Subcutaneous adipose tissue (tissue), 4 donors: ENCODE data around the gene ATP1B2. TPM values are rescaled to one million over a fixed set of nuclear protein-coding genes. Genes with fewer than 3 reads are reported as not detected.

Experiments
- total RNA-seq, 4 donors: library from RNA; depleted of rRNA; stranded (reverse); fragments of >200 nt; gene quantifications; one replicate each; pipeline ENCODE4 v1.1.0, GENCODE V29; 2016
- TF ChIP-seq, protein P1 (sequence below): fragments of 450-650 bp; IDR thresholded peaks from one replicate; pipeline ENCODE4 v1.5.1; 2016; ENCODE audit warnings: low read depth, mild to moderate bottlenecking, control low read depth, antibody characterized with exemption, moderate library complexity

Gene ATP1B2
- total RNA-seq, 4 donors from 2014 or later: 0.38 TPM; not detected in 3

DNA sequence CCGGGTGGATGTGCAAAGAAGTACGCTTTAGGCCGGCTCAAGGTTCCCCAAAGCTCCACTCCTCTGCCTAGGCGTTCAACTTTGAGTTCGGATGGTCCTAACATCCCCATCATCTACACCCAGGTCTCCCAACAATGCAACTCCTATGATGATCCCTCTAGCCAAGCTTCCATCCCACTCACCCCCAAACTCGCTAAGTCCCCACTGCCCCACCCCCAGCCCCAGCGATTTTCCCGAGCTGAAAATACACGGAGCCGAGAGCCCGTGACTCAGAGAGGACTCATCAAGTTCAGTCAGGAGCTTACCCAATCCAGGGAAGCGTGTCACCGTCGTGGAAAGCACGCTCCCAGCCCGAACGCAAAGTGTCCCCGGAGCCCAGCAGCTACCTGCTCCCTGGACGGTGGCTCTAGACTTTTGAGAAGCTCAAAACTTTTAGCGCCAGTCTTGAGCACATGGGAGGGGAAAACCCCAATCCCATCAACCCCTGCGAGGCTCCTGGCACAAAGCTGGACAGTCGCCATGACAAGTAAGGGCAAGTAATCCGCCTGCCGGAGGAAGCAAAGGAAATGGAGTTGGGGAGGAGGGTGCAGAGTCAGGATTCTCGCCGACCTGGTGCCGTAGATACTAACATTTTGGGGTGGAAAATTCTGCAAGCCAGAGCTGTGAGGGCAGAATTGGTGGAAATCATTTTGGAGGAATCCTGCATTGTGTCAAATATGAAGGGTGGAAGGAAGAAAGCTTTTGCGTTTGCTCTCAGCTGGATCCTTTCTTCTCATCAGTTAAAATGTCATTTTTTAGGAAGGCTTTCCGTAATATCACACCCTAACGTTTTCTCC, 36.6 kb downstream of the ATP1B2 start, which contains the start of gene TP53:
Gene TP53 (minus strand): TSS at position 419 of the 836 bp plus-strand sequence. CDS start 10,896 bp downstream, outside the sequence.
- TF ChIP-seq, protein P1, sequence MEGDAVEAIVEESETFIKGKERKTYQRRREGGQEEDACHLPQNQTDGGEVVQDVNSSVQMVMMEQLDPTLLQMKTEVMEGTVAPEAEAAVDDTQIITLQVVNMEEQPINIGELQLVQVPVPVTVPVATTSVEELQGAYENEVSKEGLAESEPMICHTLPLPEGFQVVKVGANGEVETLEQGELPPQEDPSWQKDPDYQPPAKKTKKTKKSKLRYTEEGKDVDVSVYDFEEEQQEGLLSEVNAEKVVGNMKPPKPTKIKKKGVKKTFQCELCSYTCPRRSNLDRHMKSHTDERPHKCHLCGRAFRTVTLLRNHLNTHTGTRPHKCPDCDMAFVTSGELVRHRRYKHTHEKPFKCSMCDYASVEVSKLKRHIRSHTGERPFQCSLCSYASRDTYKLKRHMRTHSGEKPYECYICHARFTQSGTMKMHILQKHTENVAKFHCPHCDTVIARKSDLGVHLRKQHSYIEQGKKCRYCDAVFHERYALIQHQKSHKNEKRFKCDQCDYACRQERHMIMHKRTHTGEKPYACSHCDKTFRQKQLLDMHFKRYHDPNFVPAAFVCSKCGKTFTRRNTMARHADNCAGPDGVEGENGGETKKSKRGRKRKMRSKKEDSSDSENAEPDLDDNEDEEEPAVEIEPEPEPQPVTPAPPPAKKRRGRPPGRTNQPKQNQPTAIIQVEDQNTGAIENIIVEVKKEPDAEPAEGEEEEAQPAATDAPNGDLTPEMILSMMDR: no peak

- TF ChIP-seq, protein P1: no peak
Observed at GRCh38 chr17:7687908-7688807, 37.4 kb downstream of the ATP1B2 start, which contains the start of gene WRAP53. Gene WRAP53, plus strand, starts transcription at chr17:7688477. Its CDS starts 172 bp downstream, at chr17:7688649.

- TF ChIP-seq, protein P1: no peak
Observed at GRCh38 chr17:7688808-7689316, 38.1 kb downstream of the ATP1B2 start.

- TF ChIP-seq, protein P1: no peak
Observed at GRCh38 chr17:7695586-7695985, 44.9 kb downstream of the ATP1B2 start.

DNA sequence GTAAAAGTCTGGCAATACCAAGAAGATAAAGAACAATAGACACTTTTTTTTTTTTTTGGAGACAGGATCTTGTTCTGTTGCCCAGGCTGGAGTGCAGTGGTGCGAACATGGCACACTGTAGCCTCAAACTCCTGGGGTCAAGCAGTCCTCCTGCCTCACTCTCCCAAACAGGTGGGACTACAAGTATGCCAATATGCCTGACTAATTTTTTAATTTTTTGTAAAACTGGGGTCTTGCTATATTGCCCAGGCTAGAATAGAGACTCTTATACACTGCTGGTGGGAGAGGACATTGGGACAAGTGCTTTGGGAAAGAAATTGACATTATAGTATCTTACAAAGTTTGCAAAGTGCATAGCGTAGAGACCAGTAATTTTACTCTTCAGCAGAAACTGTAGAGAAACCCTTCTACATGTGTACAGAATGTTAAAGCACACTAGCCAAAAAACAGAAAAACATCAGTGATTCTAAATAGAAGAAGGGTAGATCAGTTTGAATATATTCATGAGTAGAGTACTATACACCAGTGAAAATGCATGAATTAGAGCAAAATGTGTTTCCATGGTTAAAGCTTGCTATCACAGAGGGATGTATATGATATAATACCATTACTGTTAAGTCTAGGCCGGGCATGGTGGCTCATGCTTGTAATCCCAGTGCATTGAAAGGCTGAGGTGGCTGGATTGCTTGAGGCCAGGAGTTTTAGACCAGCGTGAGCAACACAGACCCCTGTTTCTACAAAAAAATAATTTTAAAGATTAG, 47.3 kb downstream of the ATP1B2 start:
- TF ChIP-seq, protein P1: no peak

DNA sequence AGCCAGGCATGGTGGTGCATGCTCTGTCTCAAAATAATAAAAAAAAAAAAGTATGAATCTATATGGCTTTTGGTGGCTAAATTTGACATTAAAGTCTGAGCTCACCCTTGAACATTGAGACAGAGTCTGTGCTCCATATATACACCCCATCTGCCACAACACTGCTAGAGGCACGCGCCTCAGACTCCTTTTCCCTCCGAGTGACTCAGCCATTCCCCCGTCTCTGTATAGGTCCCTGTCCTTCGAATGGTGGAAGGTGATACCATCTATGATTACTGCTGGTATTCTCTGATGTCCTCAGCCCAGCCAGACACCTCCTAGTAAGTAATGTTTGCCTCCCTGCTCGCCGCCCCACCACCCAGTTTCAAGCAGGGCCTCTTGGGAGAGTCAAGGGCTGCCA, 49.8 kb downstream of the ATP1B2 start:
- TF ChIP-seq, protein P1: no peak
